ENCODE results near the gene CACNA2D4. TPM values are rescaled to one million over a fixed set of nuclear protein-coding genes. Genes with fewer than 3 reads are reported as not detected.

Gene CACNA2D4
- total and polyA plus RNA-seq, 7 donors: 2.8 to 5.8 (median 3.6) TPM

- H3K4me3 ChIP-seq: no peak overlapping the region
- 82 to 85% methylated on average over 14 of the region's 14 CpGs for WGBS, 2 donors
- H3K36me3 ChIP-seq: no peaks in the 10 kb centered on the region
- H3K9me3 ChIP-seq: no peaks in the 10 kb centered on the region
- DNase-seq: no peak
- H3K27me3 ChIP-seq: peaks cover 14 to 40% (median 28%) of the 10 kb centered on the region in 3 donors
- peaks cover 0 to 4% (median 3%) of the 10 kb centered on the region in 4 donors for H3K4me1 ChIP-seq
- TF ChIP-seq EP300 (IDR thresholded peaks at IDR 0.05) (no peak), POLR2A (IDR thresholded peaks at IDR 0.05) (no peak), CTCF (IDR thresholded peaks at IDR 0.05) (no peak), POLR2AphosphoS5 (IDR thresholded peaks at IDR 0.05) (no peak)
- no peak overlapping the region for H3K27ac ChIP-seq
- intact Hi-C loops (cut with DNase I): no loop called here
Observed at GRCh38 chr12:1825382-1826102, 92.9 kb downstream of the CACNA2D4 start.

GRCh38 chr12:1823237-1823636, 95.2 kb downstream of the CACNA2D4 start:
- H3K9me3 ChIP-seq: no peaks in the 10 kb centered on the region
- H3K27ac ChIP-seq: no peak overlapping the region
- whole genome bisulfite sequencing, 2 donors: 94% methylated on average over 10 of the region's 10 CpGs
- no peak for DNase-seq
- intact Hi-C loops (cut with DNase I): no loop called here
- H3K27me3 ChIP-seq: peaks cover 15 to 47% (median 32%) of the 10 kb centered on the region in 3 donors
- H3K36me3 ChIP-seq: no peaks in the 10 kb centered on the region
- TF ChIP-seq POLR2A (IDR thresholded peaks at IDR 0.05) (no peak), CTCF (IDR thresholded peaks at IDR 0.05) (no peak), EP300 (IDR thresholded peaks at IDR 0.05) (no peak), POLR2AphosphoS5 (IDR thresholded peaks at IDR 0.05) (no peak)
- no peak overlapping the region for H3K4me3 ChIP-seq
- peaks cover 0 to 9% (median 7%) of the 10 kb centered on the region in 4 donors for H3K4me1 ChIP-seq

GRCh38 chr12:1822699-1823098, 95.8 kb downstream of the CACNA2D4 start:
- 68 to 75% methylated on average over 11 of the region's 11 CpGs for WGBS, 2 donors
- H3K9me3 ChIP-seq: no peaks in the 10 kb centered on the region
- H3K27ac ChIP-seq: no peak overlapping the region
- no peaks in the 10 kb centered on the region for H3K36me3 ChIP-seq
- peaks cover 0 to 9% (median 7%) of the 10 kb centered on the region in 4 donors for H3K4me1 ChIP-seq
- TF ChIP-seq CTCF (IDR thresholded peaks at IDR 0.05): no peak
- no peak for TF ChIP-seq EP300 (IDR thresholded peaks at IDR 0.05)
- no peak for TF ChIP-seq POLR2AphosphoS5 (IDR thresholded peaks at IDR 0.05)
- no peak for TF ChIP-seq POLR2A (IDR thresholded peaks at IDR 0.05)
- H3K4me3 ChIP-seq: no peak overlapping the region
- DNase-seq: no peak
- peaks cover 15 to 47% (median 32%) of the 10 kb centered on the region in 3 donors for H3K27me3 ChIP-seq
- intact Hi-C loops (cut with DNase I): no loop called here

- Histone ChIP-seq H3K36me3 (no peaks in the 10 kb centered on the region), H3K27ac (no peak overlapping the region), H3K27me3 (peaks cover 15 to 47% (median 32%) of the 10 kb centered on the region in 3 donors), H3K4me3 (no peak overlapping the region), H3K9me3 (no peaks in the 10 kb centered on the region), H3K4me1 (peaks cover 0 to 9% (median 7%) of the 10 kb centered on the region in 4 donors)
- intact Hi-C loops (cut with DNase I): no loop called here
- 31 to 36% methylated on average over 12 of the region's 12 CpGs for WGBS, 2 donors
- no peak for TF ChIP-seq POLR2A (IDR thresholded peaks at IDR 0.05)
- DNase-seq: no peak
Observed at GRCh38 chr12:1821805-1822204, 96.6 kb downstream of the CACNA2D4 start.

GRCh38 chr12:1820896-1821291, 97.6 kb downstream of the CACNA2D4 start:
- Histone ChIP-seq H3K36me3 (no peaks in the 10 kb centered on the region), H3K27me3 (peaks cover 15 to 47% (median 32%) of the 10 kb centered on the region in 3 donors), H3K4me3 (no peak overlapping the region), H3K4me1 (peaks cover 0 to 9% (median 7%) of the 10 kb centered on the region in 4 donors), H3K27ac (no peak overlapping the region), H3K9me3 (no peaks in the 10 kb centered on the region)
- no peak for TF ChIP-seq CTCF (IDR thresholded peaks at IDR 0.05)
- no peak for TF ChIP-seq EP300 (IDR thresholded peaks at IDR 0.05)
- TF ChIP-seq POLR2A (IDR thresholded peaks at IDR 0.05): no peak
- TF ChIP-seq POLR2AphosphoS5 (IDR thresholded peaks at IDR 0.05): no peak
- 78 to 79% methylated on average over 11 of the region's 11 CpGs for WGBS, 2 donors
- intact Hi-C loops (cut with DNase I): no loop called here
- DNase-seq: no peak

Data from sigmoid colon (tissue), 7 donors.